Naive thymus-derived CD8-positive, alpha-beta T cell (primary cell): ENCODE data around the gene TUBG1. TPM values are rescaled to one million over a fixed set of nuclear protein-coding genes. Genes with fewer than 3 reads are reported as not detected.
A peak's percentile ranks its signal among the peaks of the same experiment; 100 is the strongest.

Experiments used
- ATAC-seq, 2 donors: fragments of 150-1000 bp; cut with Tn5 transposase in 1 of 2; sonication (Bioruptor Pico), chemical (Tn5 transposase) in 1 of 2; 1 replicate in 1 of 2; 2 replicates in 1 of 2; pipeline ENCODE4 v1.10.0; 2021; ENCODE audit warnings: mild to moderate bottlenecking in 2 of 2, moderate library complexity in 2 of 2
- POLR2A ChIA-PET: fragments of 350-600 bp; sonication (Branson Sonifier 250); formaldehyde crosslinking; loops from one replicate; lab custom pipeline; 2021; ENCODE audit warnings: antibody characterized with exemption; lab: Charles Lee
- DNase-seq, 10 donors: peaks; one replicate each; pipeline versions ENCODE4 v3.0.0 to v3.0.0-alpha.2; 2020 to 2022
- H3K27ac Mint-ChIP-seq, 10 donors: one replicate each; pipeline ENCODE4 v1.8.0; 2020 to 2022; ENCODE audit warnings: mild to moderate bottlenecking in 10 of 10, mixed read lengths in 10 of 10, moderate library complexity in 4 of 10, inconsistent platforms in 1 of 10
- H3K27me3 Mint-ChIP-seq, 5 donors: one replicate each; pipeline ENCODE4 v1.8.0; 2021 to 2022; ENCODE audit warnings: mixed read lengths in 5 of 5
- H3K36me3 Mint-ChIP-seq, 3 donors: one replicate each; pipeline ENCODE4 v1.8.0; 2020 to 2022; ENCODE audit warnings: mixed read lengths in 3 of 3, mild to moderate bottlenecking in 2 of 3, inconsistent platforms in 1 of 3
- H3K4me1 Mint-ChIP-seq, 4 donors: one replicate each; pipeline ENCODE4 v1.8.0; 2021 to 2022; ENCODE audit warnings: mixed read lengths in 4 of 4
- H3K4me3 Mint-ChIP-seq, 10 donors: one replicate each; pipeline ENCODE4 v1.8.0; 2020 to 2022; ENCODE audit warnings: mild to moderate bottlenecking in 10 of 10, mixed read lengths in 10 of 10, moderate library complexity in 6 of 10, inconsistent platforms in 1 of 10
- H3K9me3 Mint-ChIP-seq, 9 donors: one replicate each; pipeline ENCODE4 v1.8.0; 2020 to 2022; ENCODE audit warnings: mixed read lengths in 9 of 9, mild to moderate bottlenecking in 3 of 9, inconsistent platforms in 1 of 9, moderate library complexity in 1 of 9
- polyA plus RNA-seq, 3 donors: library from polyadenylated mRNA; unstranded; fragments of 300-500 nt; fragmentation: Illumina TruSeq; gene quantifications; one replicate each; pipeline ENCODE4 v1.2.3, GENCODE V29; 2021
- total RNA-seq, 8 experiments: library from RNA in 2 of 8; stranded (reverse) in 2 of 8; gene quantifications; one replicate each; pipeline ENCODE4 v1.2.3 and lab custom pipeline; 2021 to 2026

TUBG1 gene
- total and polyA plus RNA-seq, 5 experiments from 2014 or later, result 6.7 to 16.3 (median 10.3) TPM

DNA sequence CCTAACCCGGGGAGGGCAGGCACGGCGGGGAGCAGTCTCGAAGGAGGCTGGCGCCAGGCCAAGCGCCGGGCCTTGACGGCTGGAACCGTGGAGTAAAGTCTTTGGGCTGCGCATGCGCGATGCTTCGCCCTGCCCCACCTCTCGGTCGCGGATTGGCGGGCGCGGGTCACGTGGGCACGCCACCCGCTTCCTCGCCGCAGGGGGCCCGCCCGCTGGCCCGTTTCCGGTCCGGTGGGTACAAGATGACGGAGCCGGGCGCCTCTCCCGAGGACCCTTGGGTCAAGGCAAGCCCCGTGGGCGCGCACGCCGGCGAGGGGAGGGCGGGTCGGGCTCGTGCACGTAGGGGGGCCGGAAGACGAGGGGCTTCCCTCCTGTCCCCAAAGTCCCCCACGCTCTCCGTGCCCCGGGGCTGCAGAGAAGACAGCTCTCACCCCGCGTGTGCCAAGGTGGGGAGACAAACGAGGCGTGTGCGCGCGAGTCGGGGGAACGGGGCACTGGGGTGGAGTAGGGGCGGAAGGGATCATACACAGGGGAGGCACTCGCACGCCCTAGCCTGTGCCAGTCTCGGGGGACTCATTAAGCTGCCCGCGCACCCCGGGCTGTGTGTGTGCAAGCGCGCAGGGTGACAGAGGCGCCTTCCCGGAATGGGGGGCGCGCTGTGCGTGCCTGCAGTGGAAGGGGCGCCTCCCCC is 42.5 kb upstream of the TUBG1 start, which contains the start of gene MLX:
TSS of gene MLX (plus strand) at position 218 of the 691 bp plus-strand sequence. CDS start at position 243, 25 bp downstream.
- H3K9me3 Mint-ChIP-seq, result no peaks in the 10 kb centered on the region
- peak within 1 kb of the TSS; percentile 85 to 99 (median 94) for H3K27ac Mint-ChIP-seq
- POLR2A ChIA-PET, result interaction anchor here (0.9 to 5.0 kb wide), 12 partner anchors 11 to 794 kb away, joined by 3 to 41 read pairs (median 6); partner anchors contain the start of genes NAGLU, PSMC3IP, RETREG3 and RPL27
- H3K4me3 Mint-ChIP-seq, result peak within 1 kb of the TSS; percentile 86 to 99 (median 94)
- peaks cover 0 to 44% (median 5%) of the 10 kb centered on the region in 3 donors for H3K36me3 Mint-ChIP-seq
- no peaks in the 10 kb centered on the region for H3K27me3 Mint-ChIP-seq
- DNase-seq, result peak; percentile 85 to 95 (median 92)
- peaks cover 19 to 61% (median 51%) of the 10 kb centered on the region in 4 donors for H3K4me1 Mint-ChIP-seq
- ATAC-seq, result peak; percentile 76 to 81

GRCh38 chr17:42568341-42569111 is 41.0 kb upstream of the TUBG1 start:
- POLR2A ChIA-PET, result interaction anchor here (1.1 to 5.0 kb wide), 4 partner anchors 9 to 22 kb away, joined by 3 to 41 read pairs (median 12); partner anchors contain the start of gene PSMC3IP
- no peaks in the 10 kb centered on the region for H3K9me3 Mint-ChIP-seq
- peak overlapping the region in 8 of 10 donors; percentile 22 to 94 (median 56) for H3K27ac Mint-ChIP-seq
- no peak for DNase-seq
- H3K4me1 Mint-ChIP-seq, result peaks cover 15 to 52% (median 38%) of the 10 kb centered on the region in 4 donors
- H3K4me3 Mint-ChIP-seq, result peak overlapping the region; percentile 27 to 98 (median 62)
- no peaks in the 10 kb centered on the region for H3K27me3 Mint-ChIP-seq
- H3K36me3 Mint-ChIP-seq, result peaks cover 0 to 58% (median 10%) of the 10 kb centered on the region in 3 donors
- ATAC-seq, result no peak

- no peak overlapping the region for H3K27ac Mint-ChIP-seq
- peaks cover 0 to 73% (median 7%) of the 10 kb centered on the region in 3 donors for H3K36me3 Mint-ChIP-seq
- H3K27me3 Mint-ChIP-seq, result no peaks in the 10 kb centered on the region
- DNase-seq, result no peak
- H3K4me3 Mint-ChIP-seq, result no peak overlapping the region
- ATAC-seq, result no peak
- H3K4me1 Mint-ChIP-seq, result peaks cover 14 to 42% (median 33%) of the 10 kb centered on the region in 4 donors
- POLR2A ChIA-PET, result no interaction called here
- no peaks in the 10 kb centered on the region for H3K9me3 Mint-ChIP-seq
Measured at GRCh38 chr17:42571435-42572225, 37.9 kb upstream of the TUBG1 start.

- Mint-ChIP-seq H3K4me1 (peaks cover 14 to 45% (median 36%) of the 10 kb centered on the region in 4 donors), H3K27ac (peak overlapping the region in 4 of 10 donors; percentile 0 to 89 (median 80)), H3K4me3 (no peak overlapping the region), H3K27me3 (no peaks in the 10 kb centered on the region), H3K36me3 (peaks cover 0 to 68% (median 7%) of the 10 kb centered on the region in 3 donors), H3K9me3 (no peaks in the 10 kb centered on the region)
- DNase-seq (no peak), ATAC-seq (no peak)
- POLR2A ChIA-PET, result interaction anchor here (0.6 kb wide), 1 partner anchor 35 kb away, joined by 3 read pairs; no protein-coding TSS in a partner anchor
Measured at GRCh38 chr17:42573095-42573494, 36.4 kb upstream of the TUBG1 start.

DNA sequence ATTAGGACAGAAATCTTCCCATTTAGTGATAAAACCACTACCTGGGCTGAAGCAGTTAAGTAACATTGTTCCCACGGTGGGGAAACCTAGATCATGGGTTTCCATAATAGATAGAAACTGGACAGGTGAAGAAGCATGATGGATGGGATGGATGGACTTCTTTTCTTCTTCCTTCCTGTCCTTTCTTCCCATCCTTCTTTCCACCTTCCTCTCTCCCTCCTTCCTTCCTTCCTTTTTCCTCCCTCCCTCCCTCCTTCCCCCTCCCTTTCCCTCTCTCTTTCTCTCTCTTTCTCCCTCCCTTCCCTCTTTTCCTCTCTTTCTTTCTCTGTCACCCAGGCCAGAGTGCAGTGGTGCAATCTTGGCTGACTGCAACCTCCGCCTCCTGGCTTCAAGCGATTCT is 35.0 kb upstream of the TUBG1 start:
- no peaks in the 10 kb centered on the region for H3K27me3 Mint-ChIP-seq
- H3K4me1 Mint-ChIP-seq, result peaks cover 12 to 43% (median 32%) of the 10 kb centered on the region in 4 donors
- DNase-seq (no peak), ATAC-seq (no peak)
- POLR2A ChIA-PET, result interaction anchor here (0.6 kb wide), 2 partner anchors 98 to 332 kb away, joined by 4 to 5 read pairs; no protein-coding TSS in a partner anchor
- H3K27ac Mint-ChIP-seq, result peak overlapping the region in 2 of 10 donors; percentile 1 to 27
- peaks cover 0 to 59% (median 7%) of the 10 kb centered on the region in 3 donors for H3K36me3 Mint-ChIP-seq
- no peaks in the 10 kb centered on the region for H3K9me3 Mint-ChIP-seq
- no peak overlapping the region for H3K4me3 Mint-ChIP-seq

DNA sequence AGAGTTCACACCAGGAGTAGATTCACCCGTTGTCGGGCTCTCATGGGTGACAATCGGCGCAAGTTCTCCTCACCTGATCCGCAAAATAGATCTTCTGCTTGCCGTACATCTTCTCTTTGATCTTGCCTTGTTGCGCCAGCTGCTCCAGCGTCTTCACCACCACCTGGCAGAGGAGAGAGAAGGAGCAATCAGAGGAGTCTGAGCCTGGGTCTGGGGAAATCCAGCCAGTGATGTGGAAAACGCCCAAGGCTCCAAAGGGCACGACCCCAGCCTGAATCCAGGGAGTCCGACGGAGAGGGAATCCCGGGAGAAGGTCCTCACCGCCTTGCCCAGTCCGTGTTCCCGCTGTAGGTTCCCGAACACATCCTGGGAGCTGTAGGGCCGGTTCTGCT is 32.3 kb upstream of the TUBG1 start:
- H3K27me3 Mint-ChIP-seq, result no peaks in the 10 kb centered on the region
- H3K9me3 Mint-ChIP-seq, result no peaks in the 10 kb centered on the region
- POLR2A ChIA-PET, result interaction anchor here (0.6 to 4.8 kb wide), 13 partner anchors 11 to 360 kb away, joined by 3 to 41 read pairs (median 7); partner anchors contain the start of genes BECN1, MLX, NAGLU and PLEKHH3
- H3K27ac Mint-ChIP-seq, result peak overlapping the region in 8 of 10 donors; percentile 62 to 99 (median 87)
- peaks cover 0 to 59% (median 5%) of the 10 kb centered on the region in 3 donors for H3K36me3 Mint-ChIP-seq
- H3K4me1 Mint-ChIP-seq, result peaks cover 14 to 39% (median 32%) of the 10 kb centered on the region in 4 donors
- peak overlapping the region; percentile 90 to 100 (median 98) for H3K4me3 Mint-ChIP-seq
- ATAC-seq (no peak), DNase-seq (no peak)

DNA sequence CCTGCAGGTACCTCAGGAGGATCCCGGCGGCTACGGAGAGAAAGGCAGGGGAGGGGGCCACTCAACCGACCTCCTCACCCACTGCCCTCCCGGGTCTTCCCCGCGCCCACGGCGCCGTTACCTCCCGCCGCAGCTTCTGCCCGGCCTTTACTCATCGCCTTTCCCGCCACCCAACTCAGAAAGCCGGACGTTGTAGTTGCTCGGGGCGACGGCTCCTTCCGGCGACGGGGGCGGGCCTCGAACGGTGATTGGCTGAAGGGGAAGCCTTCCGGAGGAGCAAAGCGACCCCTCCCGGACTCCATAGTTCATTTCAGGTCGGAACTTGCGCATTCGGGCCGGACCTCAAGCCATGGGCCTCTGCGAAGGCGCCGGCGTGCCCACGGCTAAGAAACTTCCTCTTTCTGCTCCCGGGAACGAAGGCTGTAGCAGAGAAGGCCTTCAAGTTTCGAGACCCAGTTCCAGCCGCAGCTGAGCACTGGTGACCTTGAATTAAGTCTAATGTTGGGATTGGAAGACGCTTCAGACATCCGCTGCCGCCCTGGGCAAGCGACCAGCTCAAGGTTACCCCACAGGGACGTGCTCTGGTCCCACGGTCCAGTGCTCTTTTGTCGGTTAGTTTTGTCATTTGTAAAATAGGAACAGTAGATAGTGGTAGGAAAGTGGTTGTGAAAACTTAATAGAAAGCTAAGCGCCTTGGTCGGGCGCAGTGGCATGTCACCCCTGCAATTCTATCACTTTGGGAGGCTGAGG is 31.8 kb upstream of the TUBG1 start, which contains the start of gene PSMC3IP:
TSS of gene PSMC3IP (minus strand) at position 198 of the 750 bp plus-strand sequence. CDS start at position 155, 43 bp downstream.
- peak; percentile 93 for ATAC-seq
- H3K9me3 Mint-ChIP-seq, result no peaks in the 10 kb centered on the region
- peaks cover 14 to 39% (median 32%) of the 10 kb centered on the region in 4 donors for H3K4me1 Mint-ChIP-seq
- no peaks in the 10 kb centered on the region for H3K27me3 Mint-ChIP-seq
- H3K4me3 Mint-ChIP-seq, result peak within 1 kb of the TSS; percentile 90 to 100 (median 98)
- POLR2A ChIA-PET, result interaction anchor here (0.5 to 4.8 kb wide), 27 partner anchors 8 to 361 kb away, joined by 3 to 41 read pairs (median 5); partner anchors contain the start of genes BECN1, MLX, NAGLU and PLEKHH3
- peak; percentile 81 to 94 (median 86) for DNase-seq
- peaks cover 0 to 60% (median 5%) of the 10 kb centered on the region in 3 donors for H3K36me3 Mint-ChIP-seq
- H3K27ac Mint-ChIP-seq, result peak within 1 kb of the TSS; percentile 86 to 99 (median 96)

DNA sequence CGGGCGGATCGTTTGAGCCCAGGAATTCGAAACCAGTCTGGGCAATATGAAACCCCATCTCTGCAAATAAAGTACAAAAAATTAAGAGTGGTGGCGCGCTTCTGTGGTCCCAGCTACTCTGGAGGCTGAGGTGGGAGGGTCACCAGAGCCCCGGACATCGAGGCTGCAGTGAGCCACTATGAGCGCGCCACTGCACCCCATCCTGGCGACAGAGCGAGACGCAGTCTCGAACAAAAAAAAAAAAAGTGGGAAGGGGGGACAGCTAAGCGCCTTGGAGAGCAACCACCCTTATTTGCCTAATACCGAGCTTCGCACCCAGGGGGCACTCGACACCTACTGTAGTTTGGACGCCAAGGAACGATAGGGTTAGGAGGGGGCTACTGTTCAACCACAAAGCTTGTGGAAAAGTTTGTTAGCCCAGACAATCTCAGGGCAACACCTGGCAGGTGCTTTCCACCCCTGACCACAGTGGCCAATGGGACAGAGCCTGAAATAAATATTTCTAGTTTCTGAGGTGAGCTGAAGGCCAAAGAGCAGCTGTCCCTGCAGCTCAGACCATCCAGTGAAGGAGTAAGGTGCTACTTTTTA is 31.1 kb upstream of the TUBG1 start:
- ATAC-seq (peak; percentile 52 to 61), DNase-seq (peak; percentile 51 to 81 (median 66))
- Mint-ChIP-seq H3K36me3 (peaks cover 0 to 60% (median 4%) of the 10 kb centered on the region in 3 donors), H3K27me3 (no peaks in the 10 kb centered on the region), H3K27ac (peak overlapping the region; percentile 86 to 99 (median 96)), H3K4me1 (peaks cover 14 to 35% (median 32%) of the 10 kb centered on the region in 4 donors), H3K4me3 (peak overlapping the region; percentile 90 to 100 (median 98)), H3K9me3 (no peaks in the 10 kb centered on the region)
- POLR2A ChIA-PET, result interaction anchor here (0.5 to 4.8 kb wide), 24 partner anchors 8 to 338 kb away, joined by 3 to 41 read pairs (median 5); partner anchors contain the start of genes BECN1, MLX, NAGLU and PLEKHH3

GRCh38 chr17:42579794-42580551 is 29.5 kb upstream of the TUBG1 start:
- Mint-ChIP-seq H3K4me3 (peak overlapping the region in 5 of 10 donors; percentile 2 to 59 (median 48)), H3K9me3 (no peaks in the 10 kb centered on the region), H3K36me3 (peaks cover 0 to 63% (median 6%) of the 10 kb centered on the region in 3 donors), H3K4me1 (peaks cover 14 to 34% (median 32%) of the 10 kb centered on the region in 4 donors), H3K27me3 (no peaks in the 10 kb centered on the region), H3K27ac (peak overlapping the region in 8 of 10 donors; percentile 20 to 80 (median 56))
- POLR2A ChIA-PET, result interaction anchor here (0.6 to 4.8 kb wide), 3 partner anchors 13 to 127 kb away, joined by 3 to 41 read pairs (median 14); partner anchors contain the start of genes MLX, RETREG3 and TUBG1
- DNase-seq, result no peak
- no peak for ATAC-seq
